ENCODE results near the gene HIPK4.

Gene HIPK4

DNA sequence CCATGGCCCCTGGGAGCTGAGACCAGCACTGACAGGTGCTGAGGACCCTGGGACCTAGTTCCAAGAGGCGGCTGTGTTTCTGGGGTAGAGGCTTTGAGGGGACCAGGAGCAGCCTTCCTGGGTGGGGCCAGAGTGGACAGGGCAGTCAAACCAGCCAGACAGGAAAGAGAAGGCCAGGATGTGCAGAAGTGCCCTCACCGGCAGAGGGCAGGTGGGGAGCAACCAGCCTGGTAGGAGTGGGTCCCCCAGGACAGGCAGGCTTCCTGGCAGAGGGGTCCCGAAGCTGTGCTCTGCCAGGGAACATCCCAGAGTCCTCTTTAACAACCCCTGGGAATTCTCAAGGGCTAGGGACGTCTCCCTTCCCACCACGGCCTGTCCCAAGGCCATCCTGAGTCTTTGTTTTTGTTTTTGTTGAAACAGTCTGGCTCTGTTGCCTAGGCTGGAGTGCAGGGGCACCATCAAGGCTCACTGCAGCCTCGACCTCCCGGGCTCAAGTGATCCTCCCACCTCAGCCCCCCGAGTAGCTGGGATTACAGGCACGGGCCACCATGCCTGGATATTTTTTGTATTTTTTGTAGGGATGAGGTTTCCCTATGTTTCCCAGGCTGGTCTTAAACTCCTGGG lies 3.0 kb upstream of the HIPK4 start:
- Mint-ChIP-seq H3K27ac (no peak overlapping the region), H3K9me3 (no peaks in the 10 kb centered on the region), H3K4me3 (no peak overlapping the region), H3K27me3 (peaks cover 24% of the 10 kb centered on the region), H3K36me3 (ENCODE audit: low read depth) (no peaks in the 10 kb centered on the region), H3K4me1 (ENCODE audit: low read depth) (peaks cover 13% of the 10 kb centered on the region)
- intact Hi-C loops (cut with micrococcal nuclease), result no loop called here

DNA sequence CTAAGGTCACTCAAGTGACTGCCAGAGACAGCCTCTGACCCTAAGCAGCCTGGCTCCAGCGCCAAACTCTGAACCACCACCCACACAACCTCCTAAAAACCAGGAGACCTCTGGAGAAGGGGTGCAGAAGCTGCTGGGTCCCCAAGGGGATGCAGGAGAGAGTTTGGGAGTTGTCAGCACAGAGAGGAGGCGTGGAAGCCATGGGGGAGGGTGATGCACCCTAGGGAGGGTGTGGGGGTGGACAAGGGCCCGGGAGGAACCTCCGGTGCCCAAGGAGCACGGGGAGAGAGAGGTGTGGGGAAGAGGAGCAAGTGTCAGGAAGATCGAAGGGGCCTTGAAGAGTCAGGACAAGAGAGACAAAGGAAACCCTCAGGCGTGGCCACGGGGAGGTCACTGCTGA lies 2.1 kb upstream of the HIPK4 start:
- Mint-ChIP-seq H3K27me3 (peaks cover 19% of the 10 kb centered on the region), H3K9me3 (no peaks in the 10 kb centered on the region), H3K4me1 (ENCODE audit: low read depth) (peaks cover 10% of the 10 kb centered on the region), H3K27ac (no peak overlapping the region), H3K36me3 (ENCODE audit: low read depth) (no peaks in the 10 kb centered on the region), H3K4me3 (no peak overlapping the region)
- intact Hi-C loops (cut with micrococcal nuclease), result no loop called here

DNA sequence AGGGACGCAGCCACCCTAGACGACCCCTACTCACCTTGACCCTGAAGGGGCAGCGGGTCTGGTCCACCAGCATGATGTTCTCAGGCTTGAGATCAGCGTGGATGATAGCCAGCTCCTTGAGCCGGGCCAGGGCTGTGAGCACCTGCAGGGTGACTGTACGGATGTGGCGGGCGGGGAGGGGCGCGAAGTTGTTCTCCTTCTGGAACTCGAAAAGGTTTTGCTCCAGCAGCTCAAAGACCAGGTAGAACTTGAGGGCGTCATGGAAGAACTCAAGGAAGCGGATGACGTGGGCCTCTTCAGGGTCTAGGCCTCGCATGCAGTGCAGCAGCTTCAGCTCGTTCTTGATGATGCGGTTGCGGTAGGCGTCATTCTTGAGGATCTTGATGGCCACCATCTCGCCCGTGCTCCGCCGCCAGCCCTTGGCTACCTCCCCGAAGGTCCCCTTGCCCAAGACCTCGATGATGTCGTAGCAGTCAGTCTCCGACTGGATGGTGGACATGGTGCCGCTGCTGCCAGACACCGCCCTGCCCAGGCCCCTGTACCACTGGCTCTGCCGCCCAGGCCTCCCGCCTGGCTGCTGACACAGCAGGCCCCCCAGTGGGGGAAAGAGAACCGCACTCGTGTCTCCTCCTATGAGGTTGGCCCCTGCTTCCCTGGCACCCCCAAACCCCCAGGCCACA lies 437 bp downstream of the HIPK4 start:
- Mint-ChIP-seq H3K36me3 (ENCODE audit: low read depth) (no peaks in the 10 kb centered on the region), H3K27me3 (peaks cover 11% of the 10 kb centered on the region), H3K27ac (peak overlapping the region; percentile 4), H3K9me3 (no peaks in the 10 kb centered on the region), H3K4me1 (ENCODE audit: low read depth) (peaks cover 6% of the 10 kb centered on the region), H3K4me3 (no peak overlapping the region)
- intact Hi-C loops (cut with micrococcal nuclease), result no loop called here

DNA sequence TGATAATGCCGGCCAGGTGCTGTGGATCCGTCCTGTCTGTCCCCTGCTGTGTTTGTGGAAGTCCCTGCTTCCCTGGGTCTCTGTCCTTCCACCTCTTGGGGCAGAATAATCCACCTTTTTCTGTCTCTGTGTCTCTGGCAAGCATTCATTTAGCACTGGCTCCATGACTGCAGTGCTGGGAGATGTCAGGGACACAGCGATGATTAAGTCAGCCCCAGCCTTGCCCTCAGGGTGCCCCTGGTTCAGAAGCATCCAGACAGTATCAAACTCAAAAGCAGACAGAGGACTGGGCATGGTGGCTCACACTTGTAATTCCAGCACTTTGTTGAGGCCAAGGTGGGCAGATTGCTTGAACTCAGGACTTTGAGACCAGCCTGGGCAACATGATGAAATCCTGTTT lies 1.5 kb downstream of the HIPK4 start:
- H3K27ac Mint-ChIP-seq, result no peak overlapping the region
- H3K4me1 Mint-ChIP-seq (ENCODE audit: low read depth), result peaks cover 6% of the 10 kb centered on the region
- no peaks in the 10 kb centered on the region for H3K36me3 Mint-ChIP-seq (ENCODE audit: low read depth)
- H3K9me3 Mint-ChIP-seq, result no peaks in the 10 kb centered on the region
- intact Hi-C loops (cut with micrococcal nuclease), result no loop called here
- H3K4me3 Mint-ChIP-seq, result no peak overlapping the region
- H3K27me3 Mint-ChIP-seq, result peaks cover 11% of the 10 kb centered on the region

DNA sequence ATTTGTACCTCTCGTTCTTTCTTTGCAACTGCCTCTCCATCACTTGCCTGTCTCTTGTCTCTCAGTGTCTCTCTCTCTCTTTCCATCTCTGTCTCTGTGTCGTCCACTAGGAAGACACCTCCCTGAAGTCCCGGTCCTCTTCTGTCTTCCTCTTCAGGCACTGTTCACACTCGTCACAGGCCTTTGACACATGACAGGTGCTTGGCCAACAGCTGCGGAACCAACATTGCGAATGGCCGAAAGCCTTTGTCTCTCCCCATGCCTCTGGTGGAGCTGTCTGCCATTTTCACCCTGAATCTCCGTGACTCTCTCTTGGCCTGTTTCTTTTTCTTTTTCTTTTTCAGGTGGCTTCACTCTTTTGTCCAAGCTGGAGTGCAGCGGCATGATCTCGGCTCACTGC lies 2.8 kb downstream of the HIPK4 start:
- Mint-ChIP-seq H3K4me3 (no peak overlapping the region), H3K9me3 (no peaks in the 10 kb centered on the region), H3K27me3 (peaks cover 11% of the 10 kb centered on the region), H3K36me3 (ENCODE audit: low read depth) (no peaks in the 10 kb centered on the region), H3K27ac (no peak overlapping the region), H3K4me1 (ENCODE audit: low read depth) (peaks cover 2% of the 10 kb centered on the region)
- intact Hi-C loops (cut with micrococcal nuclease), result no loop called here

DNA sequence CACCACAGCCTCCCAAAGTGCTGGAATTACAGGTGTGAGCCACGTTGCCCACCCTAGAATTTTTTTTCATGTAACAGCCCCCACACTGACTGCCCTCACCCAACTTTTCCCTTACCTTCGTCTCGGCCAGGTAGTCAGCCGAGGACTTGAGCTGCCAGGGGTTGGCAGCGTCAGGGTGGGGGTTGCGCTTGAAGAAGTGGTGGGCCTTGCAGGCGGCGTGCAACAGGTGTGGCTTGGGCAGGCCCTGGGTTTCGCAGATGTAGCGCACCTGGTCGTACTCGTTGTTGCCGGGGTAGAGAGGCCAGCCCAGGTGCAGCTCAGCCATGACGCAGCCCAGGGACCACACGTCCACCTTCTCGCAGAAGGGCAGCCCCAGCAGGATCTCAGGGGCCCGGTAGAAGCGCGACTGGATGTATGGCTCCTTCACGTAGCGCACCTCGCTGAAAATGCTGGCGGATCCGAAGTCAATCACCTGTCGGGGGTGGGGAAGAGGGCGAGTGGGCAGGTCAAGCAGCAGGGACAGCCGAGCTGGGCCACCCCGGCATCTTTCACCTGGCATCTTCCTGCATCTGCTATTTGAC lies 6.2 kb downstream of the HIPK4 start:
- Mint-ChIP-seq H3K9me3 (no peaks in the 10 kb centered on the region), H3K4me1 (ENCODE audit: low read depth) (no peaks in the 10 kb centered on the region), H3K36me3 (ENCODE audit: low read depth) (peaks cover 24% of the 10 kb centered on the region), H3K27ac (no peak overlapping the region), H3K4me3 (no peak overlapping the region), H3K27me3 (peaks cover 11% of the 10 kb centered on the region)
- intact Hi-C loops (cut with micrococcal nuclease), result no loop called here

DNA sequence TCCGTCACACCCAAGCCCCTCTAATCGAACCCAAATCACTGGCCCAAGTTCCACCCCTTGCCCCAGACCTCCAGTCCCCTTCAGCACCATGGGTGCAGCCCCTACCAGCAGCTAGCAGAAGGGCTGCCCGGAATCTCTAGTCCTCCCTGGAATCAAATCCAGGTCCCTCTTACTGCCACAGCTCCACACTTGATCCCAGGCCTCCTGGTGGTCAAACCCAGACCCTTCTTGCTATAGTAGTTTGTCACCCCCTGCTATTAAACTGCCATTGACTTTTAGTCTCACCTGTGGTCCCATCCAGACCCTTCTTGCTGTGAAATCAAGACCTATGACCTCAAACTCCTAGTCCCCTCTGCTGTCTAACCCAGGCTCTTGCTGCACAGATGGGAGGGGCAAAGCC lies 8.7 kb downstream of the HIPK4 start:
- H3K4me3 Mint-ChIP-seq, result no peak overlapping the region
- peaks cover 9% of the 10 kb centered on the region for H3K4me1 Mint-ChIP-seq (ENCODE audit: low read depth)
- peaks cover 7% of the 10 kb centered on the region for H3K27me3 Mint-ChIP-seq
- no peak overlapping the region for H3K27ac Mint-ChIP-seq
- no peaks in the 10 kb centered on the region for H3K9me3 Mint-ChIP-seq
- intact Hi-C loops (cut with micrococcal nuclease), result no loop called here
- peaks cover 48% of the 10 kb centered on the region for H3K36me3 Mint-ChIP-seq (ENCODE audit: low read depth)

DNA sequence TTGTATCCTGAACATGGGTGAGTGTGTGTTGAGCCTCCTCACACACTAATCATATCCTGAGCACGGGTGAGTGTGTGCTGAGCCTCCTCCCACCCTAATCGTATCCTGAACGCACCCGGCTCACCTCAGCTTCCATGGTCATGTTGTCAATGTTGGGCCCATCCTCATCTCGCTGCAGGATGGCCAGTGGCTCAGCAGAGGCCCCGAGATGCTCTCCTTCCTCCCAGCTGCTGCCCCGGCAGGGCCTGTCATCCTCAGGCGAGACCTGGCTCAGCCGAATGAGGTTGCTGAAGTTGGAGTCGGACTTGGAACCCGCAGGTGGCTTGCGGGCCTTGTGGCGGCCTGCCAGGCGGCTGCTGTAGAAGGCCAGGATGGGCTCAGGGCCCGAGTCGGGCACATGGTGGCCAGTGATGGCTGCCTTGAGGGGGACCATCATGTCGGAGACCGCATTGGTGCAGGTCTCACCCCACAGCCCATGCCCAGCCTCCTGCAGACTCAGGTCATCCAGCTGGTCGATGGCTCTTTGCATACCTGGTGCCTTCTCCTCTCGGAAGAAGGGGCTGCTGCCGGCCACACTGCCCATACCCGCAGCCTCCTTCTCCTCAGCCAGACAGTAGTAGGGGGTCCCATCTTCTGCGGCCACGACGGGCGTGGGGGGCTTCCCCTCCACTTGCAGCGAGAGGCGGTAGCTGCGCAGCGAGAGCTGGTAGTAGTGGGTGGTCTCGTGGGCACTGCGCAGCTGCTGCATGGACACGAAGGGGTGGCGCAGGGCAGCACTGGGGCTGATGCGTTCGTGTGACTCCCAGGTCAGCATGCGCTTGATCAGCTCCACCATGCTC lies 9.6 kb downstream of the HIPK4 start:
- no peak overlapping the region for H3K27ac Mint-ChIP-seq
- intact Hi-C loops (cut with micrococcal nuclease), result no loop called here

DNA sequence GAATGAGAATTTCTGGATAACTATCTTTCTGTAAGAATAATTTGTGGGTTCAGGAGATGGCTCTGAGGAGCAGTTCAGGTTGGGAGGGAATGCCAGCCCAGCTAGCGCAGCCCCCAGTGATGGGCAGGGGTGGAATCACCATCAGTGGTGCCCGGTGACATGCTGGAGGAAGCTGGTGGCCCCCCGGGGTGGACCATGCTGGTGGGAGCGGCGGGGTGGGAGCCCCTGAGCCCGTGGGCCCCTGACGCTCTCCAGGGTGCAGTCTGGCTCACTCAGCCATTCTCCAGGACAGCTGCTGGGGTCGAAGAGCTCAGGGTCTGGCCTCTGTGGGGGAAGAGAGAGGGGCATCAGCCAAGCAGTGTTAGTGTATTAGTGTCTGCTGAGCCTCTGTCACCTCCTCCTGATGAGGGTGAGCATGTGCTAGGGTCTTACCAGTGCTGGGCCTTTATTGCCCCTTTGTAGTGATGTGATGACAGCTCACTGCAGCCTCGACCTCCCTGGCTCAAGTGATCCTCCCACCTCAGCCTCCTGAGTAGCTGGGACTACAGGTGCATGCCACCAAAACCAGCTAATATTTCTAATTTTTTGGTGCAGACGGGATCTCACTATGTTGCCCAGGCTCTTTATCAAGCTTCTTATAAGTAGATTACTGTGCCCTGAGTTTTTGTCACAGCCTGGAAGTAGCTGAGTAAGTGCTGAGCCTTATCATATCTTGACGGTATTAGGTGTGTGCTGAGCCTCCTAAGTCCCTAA lies 10.4 kb downstream of the HIPK4 start:
- peaks cover 19% of the 10 kb centered on the region for H3K4me1 Mint-ChIP-seq (ENCODE audit: low read depth)
- peak overlapping the region; percentile 15 for H3K27ac Mint-ChIP-seq
- no peak overlapping the region for H3K4me3 Mint-ChIP-seq
- H3K9me3 Mint-ChIP-seq, result no peaks in the 10 kb centered on the region
- H3K36me3 Mint-ChIP-seq (ENCODE audit: low read depth), result peaks cover 61% of the 10 kb centered on the region
- H3K27me3 Mint-ChIP-seq, result no peaks in the 10 kb centered on the region
- intact Hi-C loops (cut with micrococcal nuclease), result no loop called here

More for the DNA sequence above, 9.6 kb downstream of the HIPK4 start:
- no peaks in the 10 kb centered on the region for H3K9me3 Mint-ChIP-seq
- H3K4me1 Mint-ChIP-seq (ENCODE audit: low read depth), result peaks cover 17% of the 10 kb centered on the region
- H3K4me3 Mint-ChIP-seq, result no peak overlapping the region
- peaks cover 53% of the 10 kb centered on the region for H3K36me3 Mint-ChIP-seq (ENCODE audit: low read depth)
- H3K27me3 Mint-ChIP-seq, result peaks cover 7% of the 10 kb centered on the region

DNA sequence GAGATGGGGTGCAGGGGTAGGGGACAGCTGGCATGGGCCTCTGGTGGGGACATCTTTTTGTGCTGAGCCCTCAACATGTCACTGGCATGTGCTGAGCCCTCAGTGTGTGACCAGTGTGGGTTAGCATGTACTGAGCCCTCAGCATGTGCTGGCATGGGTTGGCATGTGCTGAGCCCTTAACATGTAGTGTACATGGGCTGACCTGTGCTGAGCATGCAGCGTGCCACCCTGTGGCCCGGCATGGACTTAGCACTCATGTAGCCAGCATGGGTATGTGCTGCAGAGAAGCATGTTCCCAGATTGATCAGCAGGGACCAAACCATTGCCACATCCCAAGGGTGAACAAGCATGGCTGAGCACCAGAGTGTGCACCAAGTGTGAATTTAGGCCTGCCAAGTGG lies 11.5 kb downstream of the HIPK4 start:
- Mint-ChIP-seq H3K4me1 (ENCODE audit: low read depth) (peaks cover 23% of the 10 kb centered on the region), H3K27ac (no peak overlapping the region), H3K9me3 (no peaks in the 10 kb centered on the region), H3K27me3 (no peaks in the 10 kb centered on the region), H3K4me3 (no peak overlapping the region), H3K36me3 (ENCODE audit: low read depth) (peaks cover 73% of the 10 kb centered on the region)
- intact Hi-C loops (cut with micrococcal nuclease), result no loop called here

DNA sequence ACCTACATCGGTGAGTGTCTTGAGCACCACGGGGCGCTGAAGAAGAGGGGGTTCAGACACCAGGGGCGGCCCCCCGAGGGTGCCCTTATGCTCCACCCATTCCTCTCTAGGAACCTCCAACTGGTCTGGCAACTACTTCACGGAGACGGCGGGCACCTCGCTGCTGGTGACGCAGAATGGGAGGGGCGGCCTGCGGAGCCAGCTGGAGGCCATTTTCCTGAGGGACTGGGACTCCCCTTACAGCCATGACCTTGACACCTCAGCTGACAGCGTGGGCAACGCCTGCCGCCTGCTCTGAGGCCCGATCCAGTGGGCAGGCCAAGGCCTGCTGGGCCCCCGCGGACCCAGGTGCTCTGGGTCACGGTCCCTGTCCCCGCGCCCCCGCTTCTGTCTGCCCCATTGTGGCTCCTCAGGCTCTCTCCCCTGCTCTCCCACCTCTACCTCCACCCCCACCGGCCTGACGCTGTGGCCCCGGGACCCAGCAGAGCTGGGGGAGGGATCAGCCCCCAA lies 12.1 kb downstream of the HIPK4 start:
- H3K36me3 Mint-ChIP-seq (ENCODE audit: low read depth), result peaks cover 78% of the 10 kb centered on the region
- no peaks in the 10 kb centered on the region for H3K27me3 Mint-ChIP-seq
- intact Hi-C loops (cut with micrococcal nuclease), result no loop called here
- H3K4me3 Mint-ChIP-seq, result no peak overlapping the region
- peaks cover 26% of the 10 kb centered on the region for H3K4me1 Mint-ChIP-seq (ENCODE audit: low read depth)
- no peaks in the 10 kb centered on the region for H3K9me3 Mint-ChIP-seq
- H3K27ac Mint-ChIP-seq, result no peak overlapping the region

DNA sequence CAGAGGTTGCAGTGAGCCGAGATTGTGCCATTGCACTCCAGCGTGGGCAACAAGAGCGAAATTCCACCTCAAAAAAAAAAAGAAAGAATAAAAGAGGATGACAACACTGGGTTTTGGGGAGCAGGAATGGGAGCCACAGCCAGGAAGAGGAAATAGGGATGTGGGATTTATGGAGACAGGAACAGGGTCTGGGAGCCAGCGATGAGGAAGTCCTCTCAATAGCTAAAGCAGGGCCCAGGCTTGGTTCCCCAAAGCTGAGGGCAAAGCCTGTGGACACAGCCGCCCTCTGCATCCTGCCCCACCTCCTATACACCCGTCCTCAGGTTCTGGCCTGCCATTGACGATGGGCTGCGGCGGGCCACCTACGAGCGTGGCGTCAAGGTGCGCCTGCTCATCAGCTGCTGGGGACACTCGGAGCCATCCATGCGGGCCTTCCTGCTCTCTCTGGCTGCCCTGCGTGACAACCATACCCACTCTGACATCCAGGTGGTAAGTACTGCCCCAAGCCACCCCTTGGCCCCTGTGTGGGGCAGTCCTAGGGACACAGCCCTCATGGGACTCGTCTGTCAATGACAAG lies 13.6 kb downstream of the HIPK4 start:
- intact Hi-C loops (cut with micrococcal nuclease), result no loop called here
- Mint-ChIP-seq H3K27me3 (no peaks in the 10 kb centered on the region), H3K4me1 (ENCODE audit: low read depth) (peaks cover 38% of the 10 kb centered on the region), H3K36me3 (ENCODE audit: low read depth) (peaks cover 94% of the 10 kb centered on the region), H3K27ac (peak overlapping the region; percentile 26), H3K9me3 (no peaks in the 10 kb centered on the region), H3K4me3 (no peak overlapping the region)

DNA sequence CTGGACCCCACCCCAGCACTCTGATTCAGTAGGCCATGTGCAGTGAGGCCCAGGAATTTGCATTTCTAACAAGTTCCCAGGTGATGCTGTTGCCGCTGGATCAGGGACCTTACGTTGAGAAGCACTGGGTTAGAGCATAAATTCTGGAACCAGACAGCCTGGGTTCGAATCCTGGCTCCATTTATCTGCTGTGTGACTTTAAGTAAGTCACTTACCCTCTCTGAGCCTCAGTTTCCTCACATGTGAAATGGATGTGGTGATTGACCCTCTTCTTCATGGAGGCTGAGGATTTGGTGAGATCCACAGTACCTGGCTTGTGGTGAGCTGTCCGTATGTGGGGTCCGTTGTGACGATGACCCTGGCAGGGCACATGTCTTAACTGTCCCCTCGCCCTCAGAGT lies 15.9 kb downstream of the HIPK4 start:
- Mint-ChIP-seq H3K4me3 (no peak overlapping the region), H3K27me3 (no peaks in the 10 kb centered on the region), H3K9me3 (no peaks in the 10 kb centered on the region), H3K27ac (no peak overlapping the region), H3K36me3 (ENCODE audit: low read depth) (peaks cover 96% of the 10 kb centered on the region), H3K4me1 (ENCODE audit: low read depth) (peaks cover 58% of the 10 kb centered on the region)
- intact Hi-C loops (cut with micrococcal nuclease), result no loop called here
